ENCODE measurements around the gene TUBGCP3.

GRCh38 chr13:112467236-112467635 is 120.7 kb downstream of the TUBGCP3 start:
- TF ChIP-seq POLR2A (IDR thresholded peaks at IDR 0.05) = no peak
- TF ChIP-seq, protein P1, sequence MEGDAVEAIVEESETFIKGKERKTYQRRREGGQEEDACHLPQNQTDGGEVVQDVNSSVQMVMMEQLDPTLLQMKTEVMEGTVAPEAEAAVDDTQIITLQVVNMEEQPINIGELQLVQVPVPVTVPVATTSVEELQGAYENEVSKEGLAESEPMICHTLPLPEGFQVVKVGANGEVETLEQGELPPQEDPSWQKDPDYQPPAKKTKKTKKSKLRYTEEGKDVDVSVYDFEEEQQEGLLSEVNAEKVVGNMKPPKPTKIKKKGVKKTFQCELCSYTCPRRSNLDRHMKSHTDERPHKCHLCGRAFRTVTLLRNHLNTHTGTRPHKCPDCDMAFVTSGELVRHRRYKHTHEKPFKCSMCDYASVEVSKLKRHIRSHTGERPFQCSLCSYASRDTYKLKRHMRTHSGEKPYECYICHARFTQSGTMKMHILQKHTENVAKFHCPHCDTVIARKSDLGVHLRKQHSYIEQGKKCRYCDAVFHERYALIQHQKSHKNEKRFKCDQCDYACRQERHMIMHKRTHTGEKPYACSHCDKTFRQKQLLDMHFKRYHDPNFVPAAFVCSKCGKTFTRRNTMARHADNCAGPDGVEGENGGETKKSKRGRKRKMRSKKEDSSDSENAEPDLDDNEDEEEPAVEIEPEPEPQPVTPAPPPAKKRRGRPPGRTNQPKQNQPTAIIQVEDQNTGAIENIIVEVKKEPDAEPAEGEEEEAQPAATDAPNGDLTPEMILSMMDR (IDR thresholded peaks at IDR 0.05) = no peak

Data from uterus (tissue), 2 donors.